CD4-positive, CD25-positive, alpha-beta regulatory T cell (primary cell): ENCODE results near the gene LXN. TPM values are rescaled to one million over a fixed set of nuclear protein-coding genes. Genes with fewer than 3 reads are reported as not detected.

Experiments used
- ATAC-seq, 2 donors: fragments of 150-1000 bp; cut with Tn5 transposase; one replicate each; pipeline ENCODE4 v1.10.0; 2021; ENCODE audit warnings: low read depth in 2 of 2, moderate number of reproducible peaks in 2 of 2, moderate library complexity in 1 of 2
- DNase-seq, 3 donors: peaks; one replicate each; pipeline versions ENCODE4 v3.0.0 to v3.0.0-alpha.2; 2012 to 2022; ENCODE audit warnings: mixed read lengths in 1 of 3
- H3K27ac ChIP-seq: one replicate; pipeline ENCODE4 v1.7.0; 2013; ENCODE audit warnings: mild to moderate bottlenecking, low read length; ENCODE audit not compliant: insufficient read depth, poor library complexity, severe bottlenecking
- H3K27me3 ChIP-seq: one replicate; pipeline ENCODE4 v1.7.0; 2013; ENCODE audit warnings: low read length; ENCODE audit not compliant: control insufficient read depth, insufficient read depth
- H3K36me3 ChIP-seq: one replicate; pipeline ENCODE4 v1.7.0; 2013; ENCODE audit warnings: mild to moderate bottlenecking, low read length, moderate library complexity; ENCODE audit not compliant: control insufficient read depth, insufficient read depth
- H3K4me1 ChIP-seq: 2 replicates; pipeline ENCODE4 v1.7.0; 2013; ENCODE audit warnings: mild to moderate bottlenecking, low read length; ENCODE audit not compliant: insufficient read depth, control insufficient read depth, poor library complexity, severe bottlenecking
- H3K4me3 ChIP-seq: one replicate; pipeline ENCODE4 v1.7.0; 2013; ENCODE audit warnings: low read depth, mild to moderate bottlenecking, low read length, moderate library complexity
- H3K9me3 ChIP-seq, 2 experiments: 1 replicate in 1 of 2; 2 replicates in 1 of 2; pipeline ENCODE4 v1.7.0; 2013; ENCODE audit warnings: low read length in 2 of 2, mild to moderate bottlenecking in 1 of 2, moderate library complexity in 1 of 2; ENCODE audit not compliant: control insufficient read depth in 2 of 2
- H3K27ac Mint-ChIP-seq, 3 donors: one replicate each; pipeline ENCODE4 v1.8.0; 2020 to 2022; ENCODE audit warnings: mild to moderate bottlenecking in 3 of 3, mixed read lengths in 3 of 3, moderate library complexity in 2 of 3
- H3K27me3 Mint-ChIP-seq: one replicate; pipeline ENCODE4 v1.8.0; 2022; ENCODE audit warnings: mild to moderate bottlenecking, mixed read lengths
- H3K36me3 Mint-ChIP-seq: one replicate; pipeline ENCODE4 v1.8.0; 2020; ENCODE audit warnings: mixed read lengths
- H3K4me1 Mint-ChIP-seq, 4 donors: one replicate each; pipeline ENCODE4 v1.8.0; 2020 to 2022; ENCODE audit warnings: mixed read lengths in 4 of 4, mild to moderate bottlenecking in 1 of 4
- H3K4me3 Mint-ChIP-seq, 4 donors: one replicate each; pipeline ENCODE4 v1.8.0; 2020 to 2022; ENCODE audit warnings: mild to moderate bottlenecking in 4 of 4, mixed read lengths in 4 of 4, moderate library complexity in 3 of 4
- H3K9me3 Mint-ChIP-seq, 7 donors: one replicate each; pipeline ENCODE4 v1.8.0; 2020 to 2022; ENCODE audit warnings: mixed read lengths in 7 of 7, mild to moderate bottlenecking in 3 of 7, moderate library complexity in 2 of 7
- polyA plus RNA-seq, 4 donors: library from polyadenylated mRNA; unstranded; fragments of 300-500 nt; fragmentation: Illumina TruSeq; gene quantifications; one replicate each; pipeline ENCODE4 v1.2.3, GENCODE V29; 2021
- total RNA-seq: library from RNA; stranded (reverse); gene quantifications from one replicate; pipeline ENCODE4 v1.2.3, GENCODE V29; 2022

Gene LXN
- total and polyA plus RNA-seq, 5 donors from 2014 or later, result 6.6 to 31.9 (median 24.7) TPM

DNA sequence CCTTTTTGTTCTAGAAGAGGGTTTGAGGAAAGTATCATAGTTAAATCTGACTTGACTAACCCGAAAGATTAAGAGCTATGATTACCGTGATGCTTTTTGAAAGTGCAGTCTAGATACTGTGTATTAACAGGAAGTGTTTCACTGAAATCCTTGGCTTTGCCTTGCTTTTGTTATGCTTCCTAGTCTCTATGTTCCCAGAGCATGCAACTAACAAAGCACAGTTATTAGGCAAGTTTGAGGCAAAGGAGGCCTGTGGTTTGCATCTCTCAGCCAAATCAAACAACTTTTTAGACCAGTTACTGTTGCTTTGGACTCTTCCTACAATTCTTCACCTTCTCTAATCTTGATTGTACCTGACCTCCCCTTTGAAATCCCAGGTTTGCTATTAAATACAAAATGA lies 3.9 kb downstream of the LXN start:
- ATAC-seq (no peak), DNase-seq (no peak)
- H3K4me3 Mint-ChIP-seq, result peak overlapping the region in 2 of 4 donors; percentile 5 to 67
- Histone ChIP-seq H3K9me3 (no peaks in the 10 kb centered on the region), H3K27me3 (no peaks in the 10 kb centered on the region), H3K4me3 (no peak overlapping the region), H3K4me1 (peaks cover 18% of the 10 kb centered on the region), H3K36me3 (peaks cover 60% of the 10 kb centered on the region), H3K27ac (no peak overlapping the region)
- H3K36me3 Mint-ChIP-seq, result peaks cover 48% of the 10 kb centered on the region
- H3K9me3 Mint-ChIP-seq, result no peaks in the 10 kb centered on the region
- H3K27ac Mint-ChIP-seq, result no peak overlapping the region
- H3K27me3 Mint-ChIP-seq, result no peaks in the 10 kb centered on the region
- peaks cover 15 to 55% (median 33%) of the 10 kb centered on the region in 4 donors for H3K4me1 Mint-ChIP-seq

DNA sequence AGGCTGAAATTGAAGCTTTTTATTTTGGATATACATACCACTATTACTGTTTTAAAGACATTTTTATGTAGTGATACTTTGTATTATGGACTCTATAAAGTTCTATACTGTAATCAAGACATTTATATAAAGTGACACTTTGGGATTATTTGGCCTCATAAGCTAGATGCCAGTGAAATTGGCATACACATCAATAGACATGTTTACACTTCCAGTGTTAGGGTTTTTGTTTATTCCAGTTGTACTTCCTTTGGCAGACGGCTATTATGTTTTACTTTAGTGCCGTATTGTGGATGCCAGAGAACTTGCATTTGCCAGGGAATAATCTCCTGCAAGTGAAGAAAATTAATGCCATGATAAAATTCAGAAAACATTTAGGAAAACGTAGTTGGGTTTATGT lies 6.0 kb downstream of the LXN start:
- Histone ChIP-seq H3K9me3 (no peaks in the 10 kb centered on the region), H3K36me3 (peaks cover 73% of the 10 kb centered on the region), H3K4me3 (no peak overlapping the region), H3K27ac (no peak overlapping the region), H3K27me3 (no peaks in the 10 kb centered on the region), H3K4me1 (peaks cover 7% of the 10 kb centered on the region)
- H3K36me3 Mint-ChIP-seq, result peaks cover 42% of the 10 kb centered on the region
- no peaks in the 10 kb centered on the region for H3K9me3 Mint-ChIP-seq
- DNase-seq, result no peak
- H3K27ac Mint-ChIP-seq, result no peak overlapping the region
- ATAC-seq, result no peak
- no peaks in the 10 kb centered on the region for H3K27me3 Mint-ChIP-seq
- no peak overlapping the region for H3K4me3 Mint-ChIP-seq
- H3K4me1 Mint-ChIP-seq, result peaks cover 15 to 36% (median 22%) of the 10 kb centered on the region in 4 donors

DNA sequence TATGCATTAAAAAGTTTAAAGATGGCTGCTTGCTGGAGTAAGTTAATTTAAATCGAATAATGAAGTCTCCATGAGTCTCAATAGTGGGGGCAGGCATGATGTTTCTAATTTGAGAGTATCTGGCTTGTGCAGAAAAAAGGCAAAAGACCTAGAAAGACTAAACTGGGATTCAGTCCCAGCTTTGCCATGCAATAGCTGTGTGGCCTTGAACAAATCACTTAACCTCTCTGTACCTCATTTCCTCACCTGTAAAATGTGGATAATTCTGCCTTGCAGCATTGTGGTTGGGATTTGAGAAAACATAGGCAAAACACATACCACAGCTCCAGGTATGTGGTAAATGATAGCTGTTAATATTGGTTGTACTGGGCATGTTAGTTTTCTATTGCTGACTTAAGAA lies 8.6 kb downstream of the LXN start:
- Mint-ChIP-seq H3K36me3 (peaks cover 46% of the 10 kb centered on the region), H3K27me3 (no peaks in the 10 kb centered on the region), H3K4me3 (no peak overlapping the region), H3K4me1 (peaks cover 7 to 23% (median 12%) of the 10 kb centered on the region in 4 donors), H3K27ac (no peak overlapping the region), H3K9me3 (no peaks in the 10 kb centered on the region)
- H3K27me3 ChIP-seq, result no peaks in the 10 kb centered on the region
- H3K36me3 ChIP-seq, result peaks cover 80% of the 10 kb centered on the region
- H3K27ac ChIP-seq, result no peak overlapping the region
- H3K4me1 ChIP-seq, result no peaks in the 10 kb centered on the region
- H3K4me3 ChIP-seq, result no peak overlapping the region
- no peak for DNase-seq
- H3K9me3 ChIP-seq, result no peaks in the 10 kb centered on the region
- ATAC-seq, result no peak

DNA sequence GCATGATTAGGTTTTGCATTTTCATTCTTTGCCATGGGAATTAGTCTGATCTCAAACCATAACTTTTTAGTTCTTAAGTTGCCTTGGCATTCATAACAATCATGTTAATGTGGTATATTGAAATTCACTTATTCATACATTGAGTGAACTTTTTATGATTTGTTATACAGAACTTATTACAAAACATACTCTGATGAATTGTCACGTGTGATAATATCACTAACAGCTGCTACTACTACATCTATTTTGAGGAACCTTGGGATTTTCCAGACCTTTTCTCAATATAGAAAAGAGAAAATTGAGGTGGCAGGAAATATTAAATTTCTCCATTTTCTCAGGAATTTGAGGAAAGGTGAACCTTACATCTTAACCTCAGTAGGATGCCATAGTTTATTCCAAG lies 9.2 kb downstream of the LXN start:
- Mint-ChIP-seq H3K27ac (no peak overlapping the region), H3K36me3 (peaks cover 42% of the 10 kb centered on the region), H3K4me1 (peaks cover 5 to 21% (median 11%) of the 10 kb centered on the region in 4 donors), H3K4me3 (no peak overlapping the region), H3K9me3 (no peaks in the 10 kb centered on the region), H3K27me3 (no peaks in the 10 kb centered on the region)
- Histone ChIP-seq H3K27me3 (no peaks in the 10 kb centered on the region), H3K4me1 (no peaks in the 10 kb centered on the region), H3K4me3 (no peak overlapping the region), H3K36me3 (peaks cover 79% of the 10 kb centered on the region), H3K9me3 (no peaks in the 10 kb centered on the region), H3K27ac (no peak overlapping the region)
- ATAC-seq (no peak), DNase-seq (no peak)

- Mint-ChIP-seq H3K4me3 (no peak overlapping the region), H3K27me3 (no peaks in the 10 kb centered on the region), H3K36me3 (peaks cover 43% of the 10 kb centered on the region), H3K9me3 (no peaks in the 10 kb centered on the region), H3K4me1 (peaks cover 7 to 18% (median 12%) of the 10 kb centered on the region in 4 donors), H3K27ac (no peak overlapping the region)
- ATAC-seq (no peak), DNase-seq (no peak)
- Histone ChIP-seq H3K4me3 (no peak overlapping the region), H3K36me3 (peaks cover 69% of the 10 kb centered on the region), H3K27ac (no peak overlapping the region), H3K9me3 (no peaks in the 10 kb centered on the region), H3K4me1 (no peaks in the 10 kb centered on the region), H3K27me3 (no peaks in the 10 kb centered on the region)
Measured at GRCh38 chr3:158660711-158661110, 11.7 kb downstream of the LXN start.

GRCh38 chr3:158659454-158660237 lies 12.8 kb downstream of the LXN start:
- H3K9me3 Mint-ChIP-seq, result no peaks in the 10 kb centered on the region
- DNase-seq (peak; percentile 21 to 75 (median 51)), ATAC-seq (peak; percentile 80 to 81)
- H3K4me3 Mint-ChIP-seq, result no peak overlapping the region
- Histone ChIP-seq H3K36me3 (peaks cover 70% of the 10 kb centered on the region), H3K4me3 (no peak overlapping the region), H3K9me3 (no peaks in the 10 kb centered on the region), H3K27ac (no peak overlapping the region), H3K27me3 (no peaks in the 10 kb centered on the region), H3K4me1 (no peaks in the 10 kb centered on the region)
- H3K27me3 Mint-ChIP-seq, result no peaks in the 10 kb centered on the region
- peaks cover 7 to 16% (median 12%) of the 10 kb centered on the region in 4 donors for H3K4me1 Mint-ChIP-seq
- peak overlapping the region in 2 of 3 donors; percentile 28 to 75 for H3K27ac Mint-ChIP-seq
- H3K36me3 Mint-ChIP-seq, result peaks cover 34% of the 10 kb centered on the region

DNA sequence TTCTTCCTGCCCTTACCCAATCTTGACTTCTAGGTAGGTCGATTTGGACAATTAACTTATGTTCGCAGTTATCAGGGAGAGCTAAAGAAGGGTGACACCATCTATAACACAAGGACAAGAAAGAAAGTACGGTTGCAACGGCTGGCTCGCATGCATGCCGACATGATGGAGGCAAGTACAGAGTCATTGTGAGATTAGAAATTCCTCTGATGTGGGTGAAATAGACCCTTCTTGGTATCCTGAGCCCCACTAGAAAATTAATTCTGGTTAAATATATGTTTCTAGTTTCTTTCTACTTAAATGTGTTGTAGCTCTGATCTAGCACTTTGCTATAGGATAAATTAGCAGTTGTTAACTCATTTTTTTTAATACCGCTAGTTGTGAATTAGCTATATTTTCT lies 13.6 kb downstream of the LXN start:
- Mint-ChIP-seq H3K27ac (peak overlapping the region; percentile 10 to 75 (median 71)), H3K36me3 (peaks cover 29% of the 10 kb centered on the region), H3K9me3 (no peaks in the 10 kb centered on the region), H3K4me3 (no peak overlapping the region), H3K27me3 (no peaks in the 10 kb centered on the region), H3K4me1 (peaks cover 7 to 16% (median 11%) of the 10 kb centered on the region in 4 donors)
- no peaks in the 10 kb centered on the region for H3K9me3 ChIP-seq
- no peak for ATAC-seq
- H3K4me1 ChIP-seq, result no peaks in the 10 kb centered on the region
- no peak overlapping the region for H3K4me3 ChIP-seq
- DNase-seq, result no peak
- H3K27ac ChIP-seq, result no peak overlapping the region
- peaks cover 70% of the 10 kb centered on the region for H3K36me3 ChIP-seq
- no peaks in the 10 kb centered on the region for H3K27me3 ChIP-seq

GRCh38 chr3:158652463-158652862 lies 20.0 kb downstream of the LXN start:
- no peak overlapping the region for H3K4me3 ChIP-seq
- H3K9me3 ChIP-seq, result no peaks in the 10 kb centered on the region
- peaks cover 74% of the 10 kb centered on the region for H3K36me3 ChIP-seq
- H3K4me1 ChIP-seq, result no peaks in the 10 kb centered on the region
- Mint-ChIP-seq H3K4me1 (peaks cover 12 to 22% (median 18%) of the 10 kb centered on the region in 4 donors), H3K27ac (no peak overlapping the region), H3K36me3 (peaks cover 51% of the 10 kb centered on the region), H3K4me3 (no peak overlapping the region), H3K9me3 (no peaks in the 10 kb centered on the region), H3K27me3 (no peaks in the 10 kb centered on the region)
- no peak overlapping the region for H3K27ac ChIP-seq
- no peaks in the 10 kb centered on the region for H3K27me3 ChIP-seq
- ATAC-seq (no peak), DNase-seq (no peak)
